K562 (cell line): Measurements from ENCODE around the gene PTBP3. TPM values are rescaled to one million over a fixed set of nuclear protein-coding genes. Genes with fewer than 3 reads are reported as not detected.

ENCODE experiments used
- ATAC-seq: fragments of 200-7000 bp; cut with Tn5 transposase; 3 replicates; pipeline ENCODE4 v1.9.1; 2020; ENCODE audit warnings: moderate library complexity
- BruUV-seq: library from RNA; stranded (reverse); fragments of 400-500 nt; replicated peaks from 2 replicates; lab custom pipeline; 2021; lab: Mats Ljungman, UMichigan
- CTCF ChIA-PET: fragments of 300-600 bp; formaldehyde crosslinking; extraction: SDS; loops from one replicate; lab custom pipeline; 2021; ENCODE audit warnings: low intra/inter-chr PET ratio; lab: Yijun Ruan, JAX
- POLR2A ChIA-PET: fragments of 300-600, 350-650 bp; sonication (Branson Sonifier 250); formaldehyde crosslinking; extraction: SDS; loops from one replicate; lab custom pipeline; 2021; ENCODE audit warnings: antibody characterized with exemption, inconsistent platforms; lab: Yijun Ruan, JAX
- DNase-seq, 4 experiments: peaks; one replicate each; pipeline versions ENCODE4 v3.0.0 to v3.0.0-alpha.2; 2011 to 2018; ENCODE audit warnings: low spot score in 3 of 4, mixed read lengths in 3 of 4; ENCODE audit errors: extremely low read depth in 1 of 4
- FAIRE-seq: peaks from 2 replicates; lab custom pipeline; 2011; peaks lifted over from hg19 to GRCh38; lab: Jason Lieb, UNC
- H2AFZ ChIP-seq: 2 replicates; pipeline ENCODE4 v1.6.0; 2011; ENCODE audit warnings: low read depth, low read length, control low read depth, inconsistent platforms
- H3K27ac ChIP-seq: fragments of 200-600 bp; 3 replicates; pipeline ENCODE4 v1.8.0; 2011; ENCODE audit warnings: low read depth, mild to moderate bottlenecking, control low read depth, inconsistent platforms, low read length, moderate library complexity, mixed read lengths; ENCODE audit errors: extremely low read depth
- H3K27me3 ChIP-seq, 2 experiments: fragments of 300-600 bp in 1 of 2; 2 replicates in 1 of 2; 3 replicates in 1 of 2; pipeline versions ENCODE4 v1.6.0 to v1.8.0; 2011; ENCODE audit warnings: inconsistent platforms in 2 of 2, low read length in 2 of 2, mild to moderate bottlenecking in 1 of 2, mixed read lengths in 1 of 2, moderate library complexity in 1 of 2; ENCODE audit not compliant: control insufficient read depth in 2 of 2, insufficient read depth in 2 of 2
- H3K36me3 ChIP-seq: fragments of 300-600 bp; 3 replicates; pipeline ENCODE4 v1.8.0; 2011; ENCODE audit warnings: mild to moderate bottlenecking, low read length, inconsistent platforms; ENCODE audit not compliant: control insufficient read depth, insufficient read depth
- H3K4me1 ChIP-seq, 2 experiments: fragments of 200-600 bp in 1 of 2; replicated peaks in 1 of 2; 2 replicates in 1 of 2; 3 replicates in 1 of 2; pipeline versions ENCODE4 v1.5.1 to v1.8.0; 2011; ENCODE audit warnings: inconsistent platforms in 2 of 2, low read length in 2 of 2, mild to moderate bottlenecking in 1 of 2, mixed read lengths in 1 of 2, moderate library complexity in 1 of 2; ENCODE audit not compliant: control insufficient read depth in 2 of 2, insufficient read depth in 2 of 2
- H3K4me2 ChIP-seq: 2 replicates; pipeline ENCODE4 v1.6.1; 2011; ENCODE audit warnings: low read length, control low read depth, inconsistent platforms, mixed read lengths; ENCODE audit not compliant: insufficient read depth
- H3K4me3 ChIP-seq: fragments of 200-600 bp; sonication (generic), shearing (Covaris generic); 2 replicates; pipeline ENCODE4 v1.5.1; 2016; ENCODE audit warnings: control low read depth, inconsistent platforms
- H3K79me2 ChIP-seq: fragments of 200-600 bp; 3 replicates; pipeline ENCODE4 v1.8.0; 2011; ENCODE audit warnings: low read length, inconsistent platforms; ENCODE audit not compliant: control insufficient read depth, insufficient read depth
- H3K9ac ChIP-seq, 2 experiments: 2 replicates each; pipeline versions ENCODE4 v1.6.0 to v1.6.1; 2011; ENCODE audit warnings: low read depth in 2 of 2, low read length in 2 of 2, control low read depth in 1 of 2, inconsistent platforms in 1 of 2, mild to moderate bottlenecking in 1 of 2, mixed read lengths in 1 of 2; ENCODE audit not compliant: insufficient read depth in 1 of 2
- H3K9me1 ChIP-seq: one replicate; pipeline ENCODE4 v1.6.0; 2011; ENCODE audit warnings: inconsistent platforms, mild to moderate bottlenecking, low read length, moderate library complexity; ENCODE audit not compliant: control insufficient read depth, insufficient read depth
- H3K9me3 ChIP-seq: replicated peaks from 2 replicates; pipeline ENCODE4 v1.5.1; 2011; ENCODE audit warnings: low read depth, low read length, inconsistent platforms; ENCODE audit not compliant: control insufficient read depth, insufficient read depth
- H4K20me1 ChIP-seq: replicated peaks from 2 replicates; pipeline ENCODE4 v1.6.1; 2011; ENCODE audit warnings: low read length, inconsistent platforms, mixed read lengths; ENCODE audit not compliant: control insufficient read depth, insufficient read depth
- BCOR ChIP-seq: fragments of 450-650 bp; IDR thresholded peaks from 2 replicates; pipeline ENCODE4 v1.6.1; 2016
- CBFB ChIP-seq: sonication (generic); formaldehyde crosslinking; IDR thresholded peaks from 2 replicates; pipeline ENCODE4 v1.4.0; 2020; ENCODE audit warnings: mild to moderate bottlenecking, missing genetic modification reagents
- CC2D1A ChIP-seq: fragments of 450-650 bp; IDR thresholded peaks from 2 replicates; pipeline ENCODE4 v1.6.1; 2017; ENCODE audit warnings: mild to moderate bottlenecking
- CXXC5 ChIP-seq: fragments of 250-450 bp; sonication (Bioruptor Pico); IDR thresholded peaks from 2 replicates; pipeline ENCODE4 v1.8.0; 2022; ENCODE audit warnings: inconsistent platforms, mild to moderate bottlenecking, moderate library complexity
- HMGXB4 ChIP-seq: sonication (generic); formaldehyde crosslinking; IDR thresholded peaks from 2 replicates; pipeline ENCODE4 v1.8.1; 2023; ENCODE audit warnings: mild to moderate bottlenecking, missing genetic modification reagents
- HOXB6 ChIP-seq: fragments of 250-450 bp; sonication (Bioruptor Pico); IDR thresholded peaks from 2 replicates; pipeline ENCODE4 v1.5.1; 2022; ENCODE audit warnings: mild to moderate bottlenecking, borderline replicate concordance
- NFE2L1 ChIP-seq: fragments of 450-650 bp; IDR thresholded peaks from 2 replicates; pipeline ENCODE4 v1.6.1; 2016; ENCODE audit warnings: missing genetic modification characterization, low read depth, mild to moderate bottlenecking, missing compliant biosample characterization, moderate library complexity, borderline replicate concordance
- NR1H2 ChIP-seq: sonication (generic); formaldehyde crosslinking; IDR thresholded peaks from 2 replicates; pipeline ENCODE4 v1.4.0; 2020; ENCODE audit warnings: mild to moderate bottlenecking, missing genetic modification reagents
- SMARCB1 ChIP-seq: IDR thresholded peaks from 2 replicates; pipeline ENCODE4 v1.6.1; 2011; ENCODE audit warnings: improper control_type of control experiment, low read depth; ENCODE audit not compliant: insufficient read length
- STAT5A ChIP-seq: IDR thresholded peaks from 2 replicates; pipeline ENCODE4 v1.6.1; 2012; ENCODE audit warnings: low read length, inconsistent platforms, borderline replicate concordance
- THRAP3 ChIP-seq: fragments of 450-650 bp; IDR thresholded peaks from 2 replicates; pipeline ENCODE4 v1.6.1; 2016; ENCODE audit warnings: mild to moderate bottlenecking, inconsistent platforms, borderline replicate concordance
- XRCC3 ChIP-seq: fragments of 450-650 bp; IDR thresholded peaks from 2 replicates; pipeline ENCODE4 v1.6.1; 2017; ENCODE audit warnings: mild to moderate bottlenecking, moderate library complexity
- ZNF12 ChIP-seq: sonication (generic); formaldehyde crosslinking; IDR thresholded peaks from 2 replicates; pipeline ENCODE4 v1.4.0; 2020; ENCODE audit warnings: mild to moderate bottlenecking, missing genetic modification reagents
- ZNF239 ChIP-seq: fragments of 250-450 bp; sonication (Bioruptor Pico); IDR thresholded peaks from 2 replicates; pipeline ENCODE4 v1.4.0; 2020; ENCODE audit warnings: mild to moderate bottlenecking
- ZNF384 ChIP-seq: IDR thresholded peaks from 2 replicates; pipeline ENCODE4 v1.6.1; 2012; ENCODE audit warnings: low read depth, low read length, improper control_type of control experiment
- ZNF668 ChIP-seq: fragments of 250-450 bp; sonication (Bioruptor Pico); IDR thresholded peaks from 2 replicates; pipeline ENCODE4 v1.8.0; 2022; ENCODE audit warnings: mild to moderate bottlenecking, inconsistent platforms
- ZNF766 ChIP-seq: fragments of 200-800 bp; sonication (Bioruptor generic); conservative IDR thresholded peaks from 2 replicates; pipeline ENCODE4 v1.6.1; 2016; ENCODE audit warnings: missing genetic modification characterization, missing compliant biosample characterization
- WGBS: fragments of 100-300 bp; shearing (Covaris generic); methylation state at CpG from one replicate; pipeline ENCODE4 v1.1.6; 2016; ENCODE audit warnings: low coverage, mixed read lengths; ENCODE audit not compliant: insufficient coverage; ENCODE audit errors: missing lambda C conversion rate; 5-methylcytosine and 5-hydroxymethylcytosine counted together
- in situ Hi-C: fragments of 300-500 bp; cut with MboI; formaldehyde crosslinking; loops from 4 replicates; pipeline ENCODE4 v1.15.0; 2018; ENCODE audit warnings: inconsistent platforms, mixed read lengths
- intact Hi-C: fragments of 100-400 bp; cut with micrococcal nuclease; formaldehyde crosslinking; loops from 2 replicates; pipeline ENCODE4 v1.14.2; 2022
- polyA plus RNA-seq, 8 experiments: library from polyadenylated mRNA; depleted of rRNA in 4 of 8; stranded (reverse) in 5 of 8; unstranded in 3 of 8; fragments of >200 nt; fragmentation: Nextera tagmentation in 2 of 8; fragmentation: Illumina TruSeq in 1 of 8; extraction: Ambion mirVana in 2 of 8; extraction: Trizol in 1 of 8; gene quantifications; 2 replicates each; pipeline versions ENCODE4 v1.2.1 to v1.2.3, GENCODE V29; 2011 to 2014; ENCODE audit warnings: inconsistent platforms in 1 of 8, missing spikeins in 1 of 8
- total RNA-seq, 7 experiments: library from RNA; depleted of rRNA in 6 of 7; stranded (reverse); fragments of >200 nt in 6 of 7; fragmentation: Illumina TruSeq in 2 of 7; extraction: Trizol in 2 of 7; gene quantifications; 2 replicates each; pipeline versions ENCODE4 v1.2.1 to v1.2.3, GENCODE V29; 2011 to 2021; ENCODE audit warnings: low replicate concordance in 1 of 7

PTBP3 gene
- total and polyA plus RNA-seq, 9 of the 15 experiments (the other 6 are each of a cell fraction or from before 2014, with no cell fraction given) = 22.4 to 132 (median 68.0) TPM

- no peak for DNase-seq
- TF ChIP-seq THRAP3 = no peak
- no peak for TF ChIP-seq HOXB6
- H3K4me2 ChIP-seq = no peak overlapping the region
- peak; percentile 15 for FAIRE-seq
- H3K4me1 ChIP-seq = peaks cover 0 to 2% of the 10 kb centered on the region in 2 experiments; a peak in 1 of 5 replicates
- intact Hi-C loops (no loop called here), in situ Hi-C loops (no loop called here)
- CTCF ChIA-PET = interaction anchor here (0.7 kb wide), 1 partner anchor 873 kb away, joined by 3 read pairs; no protein-coding TSS in a partner anchor
- H3K27ac ChIP-seq = no peak overlapping the region
- no peaks in the 10 kb centered on the region for H4K20me1 ChIP-seq
- H3K9ac ChIP-seq = no peak overlapping the region
- no peaks in the 10 kb centered on the region for H3K27me3 ChIP-seq
- H3K9me1 ChIP-seq = no peaks in the 10 kb centered on the region
- H3K4me3 ChIP-seq = no peak overlapping the region
- no TSS peak for BruUV-seq
- no peaks in the 10 kb centered on the region for H3K36me3 ChIP-seq
- H3K9me3 ChIP-seq = no peaks in the 10 kb centered on the region
- no peak for ATAC-seq
- POLR2A ChIA-PET = interaction anchor here (0.6 kb wide), 1 partner anchor 651 kb away, joined by 3 read pairs; no protein-coding TSS in a partner anchor
- no peaks in the 10 kb centered on the region for H3K79me2 ChIP-seq
- H2AFZ ChIP-seq = peak overlapping the region; percentile 40; the same call in 1 of the 2 replicates
Measured at GRCh38 chr9:112341730-112342129, 8.3 kb upstream of the PTBP3 start.

- Histone ChIP-seq H3K79me2 (no peaks in the 10 kb centered on the region), H3K27ac (no peak overlapping the region), H3K4me3 (no peak overlapping the region), H3K9ac (no peak overlapping the region), H3K4me1 (peaks cover 0 to 2% of the 10 kb centered on the region in 2 experiments; a peak in 1 of 5 replicates), H3K9me3 (no peaks in the 10 kb centered on the region), H3K27me3 (no peaks in the 10 kb centered on the region), H3K36me3 (no peaks in the 10 kb centered on the region), H2AFZ (no peak overlapping the region), H4K20me1 (no peaks in the 10 kb centered on the region), H3K4me2 (no peak overlapping the region), H3K9me1 (no peaks in the 10 kb centered on the region)
- FAIRE-seq (no peak), ATAC-seq (no peak), DNase-seq (no peak)
- 85% methylated on average over 3 of the region's 3 CpGs for WGBS
- in situ Hi-C loops (no loop called here), intact Hi-C loops (loop anchor here (10.0 kb wide), 2 partner anchors 335 to 445 kb away; partner anchors contain the start of gene UGCG)
- ChIA-PET POLR2A (no interaction called here), CTCF (no interaction called here)
- no TSS peak for BruUV-seq
- no peak for TF ChIP-seq CBFB
- no peak for TF ChIP-seq XRCC3
- TF ChIP-seq SMARCB1 = no peak
- no peak for TF ChIP-seq ZNF12 (CRISPR knock-in tag)
- TF ChIP-seq CC2D1A = no peak
- no peak for TF ChIP-seq BCOR
- TF ChIP-seq STAT5A = no peak
- no peak for TF ChIP-seq NFE2L1
- no peak for TF ChIP-seq NR1H2 (CRISPR knock-in tag)
- no peak for TF ChIP-seq ZNF239 (CRISPR knock-in tag)
- TF ChIP-seq CXXC5 (CRISPR knock-in tag) = no peak
- no peak for TF ChIP-seq ZNF766 (CRISPR knock-in tag)
- TF ChIP-seq HMGXB4 (CRISPR knock-in tag) = no peak
- no peak for TF ChIP-seq ZNF668 (CRISPR knock-in tag)
- TF ChIP-seq ZNF384 = no peak
Measured at GRCh38 chr9:112339886-112340285, 6.5 kb upstream of the PTBP3 start.
